ENCODE data around the gene HOXC9.
A peak's percentile ranks its signal among the peaks of the same experiment; 100 is the strongest.

The HOXC9 gene

DNA sequence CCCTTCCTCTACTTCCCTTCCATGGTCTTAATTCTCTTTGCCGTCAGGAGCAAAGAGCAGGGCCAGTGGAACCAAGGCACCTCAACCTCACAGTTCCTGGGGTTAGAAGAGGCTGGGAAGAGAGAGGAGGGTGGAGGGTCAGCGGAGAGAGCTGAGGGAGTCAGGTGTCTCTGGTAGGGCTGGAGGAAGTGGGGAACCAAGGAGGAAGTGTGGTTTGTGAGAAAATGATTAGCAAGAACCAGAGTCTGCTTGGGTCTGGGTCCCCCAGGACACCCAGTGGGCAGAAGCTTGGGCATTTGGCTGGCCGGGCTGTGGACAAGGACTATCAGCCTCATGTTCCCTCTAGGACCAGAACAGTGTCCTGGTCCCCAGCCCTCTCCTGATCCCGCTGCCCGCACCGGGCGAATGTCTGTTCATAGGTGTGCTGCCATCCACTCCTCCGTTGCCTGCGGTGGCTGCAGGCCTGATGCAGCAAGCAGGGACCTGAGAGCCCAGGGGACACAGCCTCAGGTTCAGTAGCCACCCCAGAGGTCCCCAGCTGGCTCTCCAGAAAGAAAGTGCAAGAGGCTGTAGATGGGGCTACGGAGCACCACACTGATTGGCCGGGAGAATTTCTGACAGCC lies 42.9 kb upstream of the HOXC9 start:
- TF ChIP-seq GATA3 (IDR thresholded peaks at IDR 0.05; ENCODE audit: low read depth, low read length) (no peak), GATA2 (IDR thresholded peaks at IDR 0.05; ENCODE audit: low read depth, low read length) (no peak)

DNA sequence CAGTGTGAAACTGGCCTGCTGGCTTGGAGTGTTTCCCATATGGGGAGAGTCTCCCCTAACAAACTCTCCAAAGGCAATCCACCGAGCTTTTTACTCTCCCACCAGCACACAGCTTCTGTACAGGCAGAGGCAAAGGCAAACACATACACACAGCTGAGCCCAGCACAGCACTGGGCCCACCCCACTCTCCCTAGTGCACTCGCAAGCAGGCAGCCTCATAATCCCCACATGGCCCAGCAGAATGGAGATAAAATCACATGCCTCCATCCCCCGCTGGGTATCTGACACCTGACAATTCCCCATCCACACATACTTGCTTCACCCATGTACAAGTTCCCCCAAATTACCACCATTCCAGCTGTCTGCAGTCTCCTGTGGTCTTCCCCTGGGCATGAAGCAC lies 41.8 kb upstream of the HOXC9 start:
- TF ChIP-seq GATA3 (IDR thresholded peaks at IDR 0.05; ENCODE audit: low read depth, low read length): no peak
- TF ChIP-seq GATA2 (IDR thresholded peaks at IDR 0.05; ENCODE audit: low read depth, low read length): no peak

DNA sequence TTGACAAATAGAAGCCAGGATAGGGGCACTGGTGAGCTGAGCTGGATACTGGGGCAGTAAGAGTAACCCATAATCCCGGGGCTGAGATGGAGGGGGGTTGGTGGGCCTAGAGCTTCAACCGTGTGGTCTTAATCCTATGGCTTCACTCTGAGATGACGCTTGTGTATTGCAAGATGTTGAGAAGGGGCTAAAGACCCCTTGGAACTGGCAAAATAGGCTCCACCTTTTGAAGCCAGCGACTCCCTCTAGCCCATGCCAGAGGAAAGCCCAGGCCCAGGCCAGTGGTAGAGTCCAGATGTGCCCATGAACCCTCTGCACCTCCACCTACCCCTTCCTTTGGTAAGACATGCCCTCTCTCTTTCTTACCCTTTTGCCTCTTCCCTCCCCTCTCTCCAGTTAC lies 40.6 kb upstream of the HOXC9 start:
- TF ChIP-seq GATA3 (IDR thresholded peaks at IDR 0.05; ENCODE audit: low read depth, low read length) (no peak), GATA2 (IDR thresholded peaks at IDR 0.05; ENCODE audit: low read depth, low read length) (no peak)

DNA sequence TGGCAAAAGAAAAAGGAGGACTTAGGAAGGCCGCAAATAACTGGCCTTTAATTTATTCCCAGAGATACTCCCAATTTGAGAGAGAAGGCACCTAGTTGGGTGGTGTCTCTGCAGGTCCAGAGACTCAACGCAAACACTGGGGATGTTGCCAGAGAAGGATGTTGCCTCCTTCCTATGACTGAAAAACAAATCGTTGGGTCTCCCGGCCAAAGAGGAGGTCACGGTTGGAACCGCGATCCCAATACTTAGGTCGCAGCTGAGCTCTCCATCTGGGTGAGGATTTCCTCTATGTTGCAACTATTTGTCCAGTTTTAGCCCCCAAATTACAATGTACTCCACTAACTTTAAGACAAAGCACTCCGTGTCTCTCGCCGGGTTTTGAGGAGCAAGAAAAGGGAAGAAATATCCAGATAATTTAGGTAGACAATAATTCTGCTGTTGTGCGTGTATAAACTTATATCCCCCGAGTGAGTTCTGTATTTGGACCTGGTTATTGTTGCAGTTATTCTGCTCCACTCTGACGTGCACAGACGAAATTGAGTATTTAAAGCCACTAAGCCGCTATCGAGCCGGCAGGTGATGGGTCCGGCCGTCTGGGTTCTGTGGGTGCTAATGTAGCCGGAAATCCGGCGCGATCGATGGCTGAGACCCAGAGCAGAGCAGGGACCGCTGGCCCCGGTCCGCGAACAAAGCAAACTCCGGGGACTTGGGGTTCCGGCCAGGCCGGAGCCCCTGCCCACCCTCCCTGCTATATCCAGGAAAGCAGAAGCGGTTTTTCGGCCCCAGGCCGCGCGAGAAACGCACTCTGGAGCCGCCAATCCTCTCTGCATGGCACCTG lies 39.6 kb upstream of the HOXC9 start:
- TF ChIP-seq GATA3 (IDR thresholded peaks at IDR 0.05; ENCODE audit: low read depth, low read length) (no peak), GATA2 (IDR thresholded peaks at IDR 0.05; ENCODE audit: low read depth, low read length) (no peak)

DNA sequence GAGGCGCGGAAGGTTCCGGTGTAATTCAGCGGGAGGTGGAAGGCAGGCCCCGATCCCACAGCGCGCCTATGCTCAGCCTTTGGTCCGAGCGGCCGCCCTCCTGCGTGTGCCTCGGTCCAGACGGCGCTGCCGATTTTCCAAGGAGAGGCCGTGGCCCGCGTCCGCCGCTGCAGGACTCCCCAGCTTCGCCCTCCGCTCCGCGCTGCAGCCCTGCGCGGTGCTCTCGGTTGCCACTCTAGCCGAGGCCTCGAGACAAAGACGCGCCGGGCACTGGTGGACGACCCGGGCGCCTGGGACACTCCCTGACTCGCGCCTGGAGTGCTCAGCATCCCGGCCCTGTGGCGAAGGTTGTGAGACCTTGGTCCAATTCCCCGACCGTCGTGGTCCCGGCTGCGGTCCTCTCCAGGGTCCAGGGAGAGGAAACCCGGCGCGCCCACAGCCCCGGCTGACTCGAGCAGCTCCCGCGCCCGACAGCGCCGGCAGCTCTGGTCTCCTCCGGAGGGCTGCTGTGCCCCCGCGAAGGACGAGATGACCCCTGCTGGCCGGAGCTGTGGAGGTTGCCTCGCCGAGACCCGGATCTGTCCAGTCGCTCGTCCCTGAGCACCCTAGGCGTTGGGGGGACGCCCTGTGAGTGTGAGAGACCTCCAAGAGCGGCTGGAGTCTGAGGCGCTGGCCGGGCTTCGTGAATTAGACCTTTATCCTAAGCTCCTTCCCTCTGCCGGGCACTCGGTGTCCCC lies 38.8 kb upstream of the HOXC9 start:
- TF ChIP-seq GATA3 (IDR thresholded peaks at IDR 0.05; ENCODE audit: low read depth, low read length): no peak
- TF ChIP-seq GATA2 (IDR thresholded peaks at IDR 0.05; ENCODE audit: low read depth, low read length): no peak

DNA sequence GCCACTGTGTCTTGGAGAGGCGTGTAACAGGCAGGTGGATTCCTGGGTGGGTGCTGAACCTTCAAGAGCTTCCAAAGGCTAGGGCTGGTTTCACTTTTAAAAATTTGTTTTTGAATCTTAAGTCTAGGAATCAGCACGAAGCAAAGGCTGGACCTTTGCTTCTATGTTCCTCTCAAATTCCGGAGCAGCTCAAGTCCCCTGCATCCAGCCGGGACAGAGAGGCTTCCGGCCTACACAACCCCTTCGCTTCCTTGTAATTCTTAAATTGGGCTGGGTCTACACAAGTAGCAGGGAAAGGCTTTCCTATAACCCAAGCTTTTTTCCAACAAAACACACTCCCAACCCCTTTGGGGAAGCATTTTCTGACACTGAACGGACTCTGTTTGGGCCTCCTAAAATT lies 37.0 kb upstream of the HOXC9 start:
- TF ChIP-seq GATA2 (IDR thresholded peaks at IDR 0.05; ENCODE audit: low read depth, low read length) (no peak), GATA3 (IDR thresholded peaks at IDR 0.05; ENCODE audit: low read depth, low read length) (no peak)

DNA sequence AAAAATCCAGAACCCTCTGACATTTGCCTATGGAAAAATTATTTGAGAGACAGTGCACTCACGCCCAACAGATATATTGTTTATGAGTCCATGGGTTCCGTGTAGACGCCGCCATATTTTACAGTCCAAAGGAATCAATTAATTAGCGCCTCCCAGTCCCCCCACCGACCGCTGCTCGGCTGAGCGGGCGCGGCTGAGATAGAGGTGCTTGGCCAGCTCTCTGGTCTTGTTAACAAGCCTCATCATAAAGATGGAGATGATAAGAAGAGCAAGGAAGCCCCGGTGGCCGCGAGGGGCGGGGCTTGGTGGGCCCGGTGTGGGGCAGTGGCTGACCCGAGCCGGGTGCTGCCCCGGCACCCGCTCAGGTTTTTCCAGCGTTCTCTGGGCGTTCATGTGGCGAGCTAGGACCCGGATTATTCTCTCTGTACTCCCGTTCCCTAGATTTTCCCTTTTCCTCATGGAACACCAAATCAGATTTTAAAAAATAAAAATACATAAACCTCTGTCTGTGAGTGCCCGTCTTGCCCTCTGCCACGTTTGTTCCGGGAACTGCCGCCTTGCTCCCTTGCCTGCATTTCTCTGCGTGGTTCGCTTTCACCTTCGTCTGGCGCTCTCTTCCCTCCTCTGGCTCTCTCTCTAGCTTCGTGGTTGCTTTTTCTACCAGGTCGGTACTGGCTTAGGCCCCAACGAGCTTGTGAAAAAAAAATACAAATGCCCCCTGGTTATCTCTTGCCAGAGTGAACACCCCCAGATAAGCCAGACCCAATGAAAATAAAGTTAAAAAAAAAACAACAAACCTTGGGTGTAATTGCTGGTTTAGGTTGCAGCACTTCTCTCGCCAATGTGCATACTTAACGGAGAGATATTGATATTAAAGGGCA lies 36.3 kb upstream of the HOXC9 start:
- TF ChIP-seq GATA2 (IDR thresholded peaks at IDR 0.05; ENCODE audit: low read depth, low read length): no peak
- TF ChIP-seq GATA3 (IDR thresholded peaks at IDR 0.05; ENCODE audit: low read depth, low read length): no peak

DNA sequence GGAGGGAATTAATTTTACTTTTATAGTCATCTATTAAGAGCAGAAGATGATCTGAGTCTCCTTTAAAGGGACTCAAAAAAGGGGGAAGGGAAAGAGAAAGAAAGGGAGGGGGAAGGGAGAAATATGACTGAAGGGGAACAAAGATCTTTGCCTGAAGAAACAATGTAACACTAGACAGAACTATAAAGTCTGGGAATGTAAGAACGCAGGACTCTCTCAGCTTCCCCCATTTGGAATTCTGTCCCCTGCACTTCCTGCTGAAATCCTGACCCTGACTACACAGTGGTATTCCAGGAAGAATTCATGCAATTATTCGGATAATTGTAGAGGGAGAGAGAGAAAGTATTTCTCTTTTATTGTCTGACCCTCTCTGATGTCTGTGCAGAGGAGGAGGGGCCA lies 35.6 kb upstream of the HOXC9 start:
- TF ChIP-seq GATA2 (IDR thresholded peaks at IDR 0.05; ENCODE audit: low read depth, low read length): no peak
- TF ChIP-seq GATA3 (IDR thresholded peaks at IDR 0.05; ENCODE audit: low read depth, low read length): no peak

DNA sequence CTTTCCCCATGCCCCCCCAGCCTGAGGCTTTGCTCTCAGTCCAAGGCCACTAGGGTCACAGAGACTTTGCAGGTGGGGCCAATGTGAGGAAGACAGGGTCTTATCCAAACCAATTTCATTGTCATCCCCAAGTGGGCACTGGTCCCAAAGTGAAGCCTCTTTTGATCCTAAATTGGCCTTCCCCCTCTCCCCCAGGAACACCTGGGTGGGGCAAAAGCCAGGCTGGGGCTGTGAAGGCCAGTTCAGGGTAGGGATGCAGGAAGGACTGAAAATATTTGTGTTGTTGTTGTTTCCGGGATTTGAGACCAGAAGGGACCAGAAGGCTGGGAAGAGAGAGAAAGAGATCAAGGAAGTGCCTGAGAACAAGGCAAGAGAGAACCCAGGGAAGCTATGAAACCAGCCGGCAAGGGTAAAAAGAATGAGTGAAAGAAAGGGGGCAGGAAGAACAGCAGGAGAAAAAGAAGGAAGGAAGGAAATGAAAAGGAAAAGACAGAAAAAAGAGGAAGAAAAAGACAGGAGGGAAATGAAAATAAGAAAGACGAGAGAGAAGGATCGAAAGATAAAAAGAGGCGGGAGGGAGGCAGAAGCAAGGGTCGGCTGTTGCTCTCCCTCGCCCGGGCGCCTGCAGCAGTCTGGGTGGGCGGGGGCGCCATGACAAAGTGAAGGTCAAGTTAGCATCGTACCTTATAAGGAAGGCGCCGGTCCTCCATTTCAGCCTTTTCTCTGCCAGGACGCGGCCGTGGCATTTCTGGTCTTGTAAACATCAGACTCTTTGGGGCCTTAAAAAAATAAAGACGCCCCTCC lies 34.5 kb upstream of the HOXC9 start:
- TF ChIP-seq GATA3 (IDR thresholded peaks at IDR 0.05; ENCODE audit: low read depth, low read length) (no peak), GATA2 (IDR thresholded peaks at IDR 0.05; ENCODE audit: low read depth, low read length) (no peak)

DNA sequence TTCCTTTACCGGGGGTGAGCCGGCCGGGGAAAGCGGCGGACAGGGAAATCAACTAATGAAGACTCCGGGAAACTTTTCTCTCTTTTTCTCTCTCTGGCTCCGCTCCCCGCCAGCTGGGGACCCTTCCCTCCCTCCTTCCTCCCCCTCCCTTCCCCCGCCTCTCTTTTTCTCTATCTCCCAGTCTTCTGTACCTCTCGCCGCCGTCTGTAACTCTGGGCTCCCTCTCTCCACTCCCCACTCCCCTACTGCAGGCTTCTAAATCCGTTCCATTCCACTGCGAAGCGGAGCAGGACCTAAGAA lies 33.9 kb upstream of the HOXC9 start:
- TF ChIP-seq GATA3 (IDR thresholded peaks at IDR 0.05; ENCODE audit: low read depth, low read length) (no peak), GATA2 (IDR thresholded peaks at IDR 0.05; ENCODE audit: low read depth, low read length) (no peak)

DNA sequence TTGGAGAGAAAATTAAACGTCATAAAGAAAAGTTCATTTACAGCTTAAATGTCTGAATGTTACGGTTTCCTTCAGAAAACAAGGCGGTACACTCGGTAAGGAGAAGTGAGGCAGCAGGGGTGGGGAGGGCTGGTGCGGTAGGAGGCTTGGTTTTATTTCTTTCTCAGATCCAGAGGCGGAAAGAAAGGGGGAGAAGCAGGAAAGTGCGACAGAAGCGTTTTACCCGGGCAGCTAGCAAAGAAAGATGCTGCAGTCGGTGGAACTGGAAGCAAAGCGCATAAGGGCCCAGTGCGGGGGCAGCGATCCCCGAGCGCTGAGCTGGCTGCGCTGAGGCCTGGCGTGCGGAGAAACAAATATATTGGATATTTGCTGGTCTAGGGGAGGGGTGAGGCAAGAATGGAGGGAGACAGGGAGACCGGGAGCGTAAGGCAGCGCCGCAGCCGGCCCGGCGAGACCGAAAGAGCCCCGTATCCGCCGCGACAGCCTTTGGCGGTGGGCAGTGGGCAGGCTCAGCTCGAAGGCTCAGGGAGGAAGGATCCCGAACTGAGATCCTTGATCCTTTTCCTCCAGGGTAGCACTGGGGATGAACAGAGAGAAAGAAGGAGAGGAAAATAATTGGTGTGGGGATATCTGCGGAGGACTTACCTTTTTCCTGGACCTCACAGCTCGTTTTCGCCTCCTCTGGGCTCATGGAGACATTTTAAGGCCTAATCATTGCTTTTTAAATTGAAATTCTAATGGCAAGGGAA lies 33.4 kb upstream of the HOXC9 start:
- TF ChIP-seq GATA2 (IDR thresholded peaks at IDR 0.05; ENCODE audit: low read depth, low read length): no peak
- no peak for TF ChIP-seq GATA3 (IDR thresholded peaks at IDR 0.05; ENCODE audit: low read depth, low read length)

DNA sequence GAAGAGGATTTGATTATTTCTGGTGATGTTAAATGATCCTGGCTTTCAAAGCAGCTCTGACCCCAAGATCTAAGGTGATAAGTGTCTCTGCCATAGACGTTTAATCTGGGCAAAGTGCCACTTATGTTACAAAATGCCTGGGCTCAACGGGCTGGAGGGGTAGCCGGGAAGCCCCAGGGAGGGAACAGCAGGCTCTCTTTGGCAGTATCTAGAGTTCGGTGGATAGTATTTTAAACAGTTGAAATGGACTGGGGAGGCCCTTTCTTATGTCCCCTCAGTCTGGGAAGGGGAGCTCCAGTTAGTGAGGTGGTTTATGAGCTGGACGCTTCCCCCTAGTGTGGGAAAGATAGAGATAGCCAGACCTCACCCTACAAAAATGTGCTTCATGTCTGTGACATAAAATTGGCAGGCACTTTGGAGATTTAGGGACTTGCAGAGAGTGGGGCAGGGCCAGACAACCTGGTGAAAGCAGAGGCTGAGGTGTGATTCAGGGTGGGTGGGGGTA lies 32.5 kb upstream of the HOXC9 start:
- TF ChIP-seq GATA3 (IDR thresholded peaks at IDR 0.05; ENCODE audit: low read depth, low read length) (no peak), GATA2 (IDR thresholded peaks at IDR 0.05; ENCODE audit: low read depth, low read length) (0 out of 2 replicates have a peak, but pooled peaks have one; percentile 5)
